Type B pancreatic cell (in vitro differentiated cells): ENCODE measurements around the gene SPTB. TPM values are rescaled to one million over a fixed set of nuclear protein-coding genes. Genes with fewer than 3 reads are reported as not detected.

ENCODE experiments used
- DNase-seq: peaks from one replicate; pipeline ENCODE4 v3.0.0; 2021; ENCODE audit warnings: mixed read lengths; ENCODE audit not compliant: unreplicated experiment; ENCODE audit errors: extremely low spot score
- H3K27ac Mint-ChIP-seq: 2 replicates; pipeline ENCODE4 v1.8.0; 2021; ENCODE audit warnings: mild to moderate bottlenecking, mixed read lengths
- H3K27me3 Mint-ChIP-seq: 2 replicates; pipeline ENCODE4 v1.8.0; 2021; ENCODE audit warnings: mixed read lengths
- H3K36me3 Mint-ChIP-seq: 2 replicates; pipeline ENCODE4 v1.8.0; 2021; ENCODE audit warnings: mixed read lengths
- H3K4me1 Mint-ChIP-seq: one replicate; pipeline ENCODE4 v1.8.0; 2021; ENCODE audit warnings: mixed read lengths; ENCODE audit not compliant: unreplicated experiment
- H3K4me3 Mint-ChIP-seq: 2 replicates; pipeline ENCODE4 v1.8.0; 2021; ENCODE audit warnings: mild to moderate bottlenecking, mixed read lengths
- H3K9me3 Mint-ChIP-seq: 2 replicates; pipeline ENCODE4 v1.8.0; 2021; ENCODE audit warnings: mixed read lengths
- CTCF ChIP-seq: fragments of 200-600 bp; sonication (generic); conservative IDR thresholded peaks from 2 replicates; pipeline ENCODE4 v1.5.0; 2021; ENCODE audit warnings: antibody characterized with exemption, mild to moderate bottlenecking
- total RNA-seq: library from RNA; stranded (reverse); gene quantifications from 2 replicates; pipeline ENCODE4 v1.2.1, GENCODE V29; 2021; ENCODE audit warnings: low replicate concordance

SPTB gene
- total RNA-seq, 1 donor from 2014 or later = 3.8 TPM

GRCh38 chr14:64831419-64831818 is 48.3 kb downstream of the SPTB start:
- H3K27ac Mint-ChIP-seq = no peak overlapping the region
- no peak for TF ChIP-seq CTCF
- peaks cover 4% of the 10 kb centered on the region for H3K27me3 Mint-ChIP-seq
- H3K4me1 Mint-ChIP-seq = no peaks in the 10 kb centered on the region
- H3K36me3 Mint-ChIP-seq = no peaks in the 10 kb centered on the region
- H3K4me3 Mint-ChIP-seq = no peak overlapping the region
- no peak for DNase-seq
- no peaks in the 10 kb centered on the region for H3K9me3 Mint-ChIP-seq

GRCh38 chr14:64830961-64831360 is 48.7 kb downstream of the SPTB start:
- H3K4me1 Mint-ChIP-seq = peaks cover under 1% of the 10 kb centered on the region
- no peak for DNase-seq
- no peak for TF ChIP-seq CTCF

GRCh38 chr14:64828071-64828470 is 51.6 kb downstream of the SPTB start:
- H3K4me1 Mint-ChIP-seq = peaks cover 15% of the 10 kb centered on the region
- peaks cover 21% of the 10 kb centered on the region for H3K27me3 Mint-ChIP-seq
- no peaks in the 10 kb centered on the region for H3K36me3 Mint-ChIP-seq
- TF ChIP-seq CTCF = no peak
- no peak overlapping the region for H3K27ac Mint-ChIP-seq
- no peak for DNase-seq
- H3K9me3 Mint-ChIP-seq = no peaks in the 10 kb centered on the region
- H3K4me3 Mint-ChIP-seq = no peak overlapping the region

More at GRCh38 chr14:64830961-64831360, 48.7 kb downstream of the SPTB start:
- no peaks in the 10 kb centered on the region for H3K9me3 Mint-ChIP-seq
- no peak overlapping the region for H3K4me3 Mint-ChIP-seq
- no peaks in the 10 kb centered on the region for H3K36me3 Mint-ChIP-seq
- no peak overlapping the region for H3K27ac Mint-ChIP-seq
- H3K27me3 Mint-ChIP-seq = peaks cover 5% of the 10 kb centered on the region

GRCh38 chr14:64826845-64827244 is 52.9 kb downstream of the SPTB start:
- no peaks in the 10 kb centered on the region for H3K36me3 Mint-ChIP-seq
- no peak overlapping the region for H3K4me3 Mint-ChIP-seq
- DNase-seq = no peak
- H3K9me3 Mint-ChIP-seq = no peaks in the 10 kb centered on the region
- H3K4me1 Mint-ChIP-seq = peaks cover 19% of the 10 kb centered on the region
- TF ChIP-seq CTCF = no peak
- H3K27ac Mint-ChIP-seq = no peak overlapping the region
- peaks cover 24% of the 10 kb centered on the region for H3K27me3 Mint-ChIP-seq

GRCh38 chr14:64826333-64826732 is 53.4 kb downstream of the SPTB start:
- no peaks in the 10 kb centered on the region for H3K9me3 Mint-ChIP-seq
- no peaks in the 10 kb centered on the region for H3K36me3 Mint-ChIP-seq
- DNase-seq = no peak
- no peak for TF ChIP-seq CTCF
- H3K27ac Mint-ChIP-seq = no peak overlapping the region
- peaks cover 25% of the 10 kb centered on the region for H3K27me3 Mint-ChIP-seq
- no peak overlapping the region for H3K4me3 Mint-ChIP-seq
- H3K4me1 Mint-ChIP-seq = peaks cover 21% of the 10 kb centered on the region

GRCh38 chr14:64825509-64825908 is 54.2 kb downstream of the SPTB start:
- no peaks in the 10 kb centered on the region for H3K36me3 Mint-ChIP-seq
- peaks cover 21% of the 10 kb centered on the region for H3K4me1 Mint-ChIP-seq
- DNase-seq = no peak
- no peak overlapping the region for H3K4me3 Mint-ChIP-seq
- no peak overlapping the region for H3K27ac Mint-ChIP-seq
- H3K9me3 Mint-ChIP-seq = no peaks in the 10 kb centered on the region
- TF ChIP-seq CTCF = no peak
- H3K27me3 Mint-ChIP-seq = peaks cover 25% of the 10 kb centered on the region
